ENCODE results near the gene DLGAP3. TPM values are rescaled to one million over a fixed set of nuclear protein-coding genes. Genes with fewer than 3 reads are reported as not detected.
A peak's percentile ranks its signal among the peaks of the same experiment; 100 is the strongest.

The DLGAP3 gene
- total RNA-seq, 1 experiment from 2014 or later: not detected

DNA sequence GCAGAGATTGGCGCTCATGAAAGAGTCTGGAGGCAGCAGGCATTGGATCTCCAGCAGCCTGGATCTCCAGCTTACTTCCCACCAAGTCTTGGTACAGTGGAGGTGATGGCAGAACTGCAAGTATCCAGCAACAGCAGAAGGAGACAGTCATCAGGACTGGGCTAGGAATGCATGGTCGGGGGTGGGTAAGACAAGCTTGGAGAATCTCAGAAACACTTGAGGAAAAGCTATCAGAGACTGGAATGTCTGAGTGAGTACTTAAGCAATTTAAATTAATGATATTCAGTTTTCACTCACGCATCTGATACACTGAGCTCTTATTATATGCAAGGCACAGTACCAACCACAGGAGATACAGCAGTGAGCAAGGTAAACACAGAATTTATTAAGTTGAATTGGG lies 45.9 kb upstream of the DLGAP3 start:
- no TSS peak for BruUV-seq (replicated peaks)
- intact Hi-C loops (cut with micrococcal nuclease; ENCODE audit: unreplicated experiment): no loop called here
- POLR2A ChIA-PET (ENCODE audit: low non-redundant PET): interaction anchor here (0.5 kb wide), 1 partner anchor 539 kb away, joined by 5 read pairs; no protein-coding TSS in a partner anchor
- TF ChIP-seq CTCF (conservative IDR thresholded peaks at IDR 0.05; ENCODE audit: low read depth, low read length): no peak
- H3K27me3 ChIP-seq (replicated peaks; ENCODE audit: insufficient read depth, low read depth, low read length, poor library complexity): no peaks in the 10 kb centered on the region
- no peaks in the 10 kb centered on the region for H3K4me1 ChIP-seq (ENCODE audit: insufficient read depth, low read length, poor library complexity, severe bottlenecking)
- H3K27ac ChIP-seq (ENCODE audit: low read depth, low read length, poor library complexity, severe bottlenecking): no peak overlapping the region
- H3K4me3 ChIP-seq (ENCODE audit: low read depth, low read length, poor library complexity, severe bottlenecking): no peak overlapping the region
- DNase-seq (ENCODE audit: low spot score): peak; percentile 9
- no peaks in the 10 kb centered on the region for H3K36me3 ChIP-seq (ENCODE audit: insufficient read depth, low read length, poor library complexity, severe bottlenecking)
- CTCF ChIA-PET: no interaction called here
- H3K9me3 ChIP-seq (ENCODE audit: low read depth, low read length, poor library complexity, severe bottlenecking): no peaks in the 10 kb centered on the region

DNA sequence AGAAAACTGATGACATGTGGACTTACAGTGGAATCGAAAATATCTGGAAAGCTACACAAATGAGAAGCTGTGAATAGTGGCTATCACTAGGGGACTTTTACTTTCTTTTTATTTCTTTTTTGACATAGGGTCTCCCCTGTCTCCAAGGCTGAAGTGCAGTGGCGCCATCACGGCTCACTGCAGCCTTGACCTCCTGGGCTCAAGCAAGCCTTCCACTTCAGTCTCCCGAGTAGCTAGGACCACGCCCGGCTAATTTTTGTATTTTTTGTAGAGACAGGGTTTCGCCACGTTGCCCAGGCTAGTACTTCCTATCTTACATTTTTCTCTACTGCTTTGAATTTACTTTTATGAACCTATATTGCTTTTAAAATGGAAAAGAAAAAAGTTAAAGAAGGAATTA lies 45.2 kb upstream of the DLGAP3 start:
- TF ChIP-seq EZH2 (IDR thresholded peaks at IDR 0.05; ENCODE audit: borderline replicate concordance, low read depth, low read length, poor library complexity, severe bottlenecking): no peak
- TF ChIP-seq CTCF (conservative IDR thresholded peaks at IDR 0.05; ENCODE audit: low read depth, low read length): no peak
- Histone ChIP-seq H3K9me3 (ENCODE audit: low read depth, low read length, poor library complexity, severe bottlenecking) (no peaks in the 10 kb centered on the region), H3K4me3 (ENCODE audit: low read depth, low read length, poor library complexity, severe bottlenecking) (no peak overlapping the region), H3K27me3 (replicated peaks; ENCODE audit: insufficient read depth, low read depth, low read length, poor library complexity) (no peaks in the 10 kb centered on the region), H3K4me1 (ENCODE audit: insufficient read depth, low read length, poor library complexity, severe bottlenecking) (no peaks in the 10 kb centered on the region), H3K27ac (ENCODE audit: low read depth, low read length, poor library complexity, severe bottlenecking) (no peak overlapping the region), H3K36me3 (ENCODE audit: insufficient read depth, low read length, poor library complexity, severe bottlenecking) (no peaks in the 10 kb centered on the region)
- intact Hi-C loops (cut with micrococcal nuclease; ENCODE audit: unreplicated experiment): no loop called here
- no TSS peak for BruUV-seq (replicated peaks)
- no peak for DNase-seq (ENCODE audit: low spot score)
- ChIA-PET CTCF (no interaction called here), POLR2A (ENCODE audit: low non-redundant PET) (interaction anchor here (0.5 kb wide), 1 partner anchor 947 kb away, joined by 4 read pairs; no protein-coding TSS in a partner anchor)

DNA sequence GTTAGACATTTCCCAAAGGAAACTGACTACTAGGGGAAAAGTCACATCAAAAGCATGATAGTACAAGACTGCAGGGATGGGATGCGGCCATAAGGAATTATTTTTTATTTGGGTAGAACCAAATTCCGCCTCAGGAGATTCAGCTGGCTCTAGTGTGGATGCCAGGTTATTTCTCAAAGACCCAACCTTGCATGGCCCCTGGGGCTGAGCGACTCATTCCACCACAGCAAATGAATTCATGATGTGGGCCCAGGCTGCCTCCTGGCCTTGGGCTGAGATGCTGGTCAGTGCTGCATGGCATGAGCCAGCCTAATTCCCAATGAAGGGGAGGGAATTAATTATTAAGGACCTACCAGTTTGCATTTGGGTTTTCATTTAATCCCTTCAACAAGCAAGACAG lies 43.9 kb upstream of the DLGAP3 start:
- Histone ChIP-seq H3K4me1 (ENCODE audit: insufficient read depth, low read length, poor library complexity, severe bottlenecking) (no peaks in the 10 kb centered on the region), H3K9me3 (ENCODE audit: low read depth, low read length, poor library complexity, severe bottlenecking) (peaks cover 3% of the 10 kb centered on the region), H3K27ac (ENCODE audit: low read depth, low read length, poor library complexity, severe bottlenecking) (no peak overlapping the region), H3K27me3 (replicated peaks; ENCODE audit: insufficient read depth, low read depth, low read length, poor library complexity) (no peaks in the 10 kb centered on the region), H3K36me3 (ENCODE audit: insufficient read depth, low read length, poor library complexity, severe bottlenecking) (no peaks in the 10 kb centered on the region), H3K4me3 (ENCODE audit: low read depth, low read length, poor library complexity, severe bottlenecking) (no peak overlapping the region)
- intact Hi-C loops (cut with micrococcal nuclease; ENCODE audit: unreplicated experiment): no loop called here
- DNase-seq (ENCODE audit: low spot score): no peak
- POLR2A ChIA-PET (ENCODE audit: low non-redundant PET): no interaction called here
- no TSS peak for BruUV-seq (replicated peaks)
- CTCF ChIA-PET: no interaction called here
- TF ChIP-seq CTCF (conservative IDR thresholded peaks at IDR 0.05; ENCODE audit: low read depth, low read length): no peak
- TF ChIP-seq EZH2 (IDR thresholded peaks at IDR 0.05; ENCODE audit: borderline replicate concordance, low read depth, low read length, poor library complexity, severe bottlenecking): no peak
